HepG2 (cell line): ENCODE measurements around the gene TBCD. TPM values are rescaled to one million over a fixed set of nuclear protein-coding genes. Genes with fewer than 3 reads are reported as not detected.

Experiments
- ATF6 ChIP-seq: sonication (generic); formaldehyde crosslinking; conservative IDR thresholded peaks from 2 replicates; pipeline ENCODE4 v1.4.0; 2020; ENCODE audit warnings: missing genetic modification reagents
- BHLHE40 ChIP-seq: IDR thresholded peaks from 2 replicates; pipeline ENCODE4 v1.6.1; 2011; ENCODE audit warnings: low read length, improper control_type of control experiment
- EEA1 ChIP-seq: sonication (generic); formaldehyde crosslinking; IDR thresholded peaks from 2 replicates; pipeline ENCODE4 v1.5.1; 2020; ENCODE audit warnings: mild to moderate bottlenecking, missing genetic modification reagents, borderline replicate concordance
- ETV5 ChIP-seq: IDR thresholded peaks from 2 replicates; pipeline ENCODE4 v1.6.1; 2018; ENCODE audit warnings: missing biosample characterization, missing genetic modification reagents, inconsistent platforms, borderline replicate concordance
- ETV6 ChIP-seq: sonication (generic); formaldehyde crosslinking; conservative IDR thresholded peaks from 2 replicates; pipeline ENCODE4 v1.4.0; 2020; ENCODE audit warnings: missing genetic modification reagents
- EZH2 ChIP-seq: conservative IDR thresholded peaks from 2 replicates; pipeline ENCODE4 v1.6.1; 2012; ENCODE audit warnings: mild to moderate bottlenecking, low read depth, low read length, moderate library complexity
- GZF1 ChIP-seq: sonication (generic); formaldehyde crosslinking; IDR thresholded peaks from 2 replicates; pipeline ENCODE4 v1.5.1; 2020; ENCODE audit warnings: mild to moderate bottlenecking, missing genetic modification reagents
- ISX ChIP-seq: sonication (generic); formaldehyde crosslinking; conservative IDR thresholded peaks from 2 replicates; pipeline ENCODE4 v1.5.0; 2020; ENCODE audit warnings: missing genetic modification reagents
- NFRKB ChIP-seq: fragments of 450-650 bp; IDR thresholded peaks from 2 replicates; pipeline ENCODE4 v1.6.1; 2017
- RARA ChIP-seq: IDR thresholded peaks from 2 replicates; pipeline ENCODE4 v1.6.1; 2016; ENCODE audit warnings: missing genetic modification reagents, missing compliant biosample characterization
- SALL2 ChIP-seq: sonication (generic); formaldehyde crosslinking; IDR thresholded peaks from 2 replicates; pipeline ENCODE4 v1.8.1; 2023; ENCODE audit warnings: mild to moderate bottlenecking, missing genetic modification reagents, inconsistent platforms
- SSRP1 ChIP-seq: IDR thresholded peaks from 2 replicates; pipeline ENCODE4 v1.6.1; 2016; ENCODE audit warnings: control low read depth
- TEAD2 ChIP-seq: sonication (generic); formaldehyde crosslinking; IDR thresholded peaks from 2 replicates; pipeline ENCODE4 v1.9.0; 2021; ENCODE audit warnings: missing genetic modification reagents
- ZNF207 ChIP-seq: fragments of 450-650 bp; IDR thresholded peaks from 2 replicates; pipeline ENCODE4 v1.6.1; 2016; ENCODE audit warnings: antibody characterized with exemption, borderline replicate concordance
- ZNF333 ChIP-seq: sonication (generic); formaldehyde crosslinking; IDR thresholded peaks from 2 replicates; pipeline ENCODE4 v1.4.0; 2020; ENCODE audit warnings: mild to moderate bottlenecking, missing genetic modification reagents, borderline replicate concordance
- ZNF564 ChIP-seq: sonication (generic); formaldehyde crosslinking; IDR thresholded peaks from 2 replicates; pipeline ENCODE4 v1.8.1; 2023; ENCODE audit warnings: mild to moderate bottlenecking, missing genetic modification reagents
- ZNF777 ChIP-seq: sonication (generic); formaldehyde crosslinking; IDR thresholded peaks from 2 replicates; pipeline ENCODE4 v1.4.0; 2020; ENCODE audit warnings: missing genetic modification reagents
- ZNF839 ChIP-seq: sonication (generic); formaldehyde crosslinking; IDR thresholded peaks from 2 replicates; pipeline ENCODE4 v1.4.0; 2020; ENCODE audit warnings: missing genetic modification reagents, mild to moderate bottlenecking, borderline replicate concordance
- polyA plus RNA-seq, 8 experiments: library from polyadenylated mRNA; depleted of rRNA in 3 of 8; stranded (reverse) in 7 of 8; unstranded in 1 of 8; fragments of >200 nt; fragmentation: Illumina TruSeq in 4 of 8; extraction: Trizol in 4 of 8; gene quantifications; 2 replicates each; pipeline versions ENCODE4 v1.2.1 to v1.2.3, GENCODE V29; 2011 to 2016; ENCODE audit warnings: low read depth in 4 of 8, missing spikeins in 1 of 8, mixed read lengths in 1 of 8; ENCODE audit not compliant: insufficient read depth in 1 of 8
- total RNA-seq, 5 experiments: library from RNA; depleted of rRNA; stranded (reverse); fragments of >200 nt; fragmentation: Illumina TruSeq; extraction: Trizol; gene quantifications; 2 replicates each; pipeline ENCODE4 v1.2.3, GENCODE V29; 2016; ENCODE audit warnings: low read depth in 1 of 5
- TF ChIP-seq, protein P1 (sequence below): sonication (generic); formaldehyde crosslinking; IDR thresholded peaks from 2 replicates; pipeline ENCODE4 v1.4.0; 2020; ENCODE audit warnings: missing genetic modification reagents
- TF ChIP-seq, protein P2 (sequence below): sonication (generic); formaldehyde crosslinking; IDR thresholded peaks from 2 replicates; pipeline ENCODE4 v1.5.0; 2020; ENCODE audit warnings: missing genetic modification reagents
- TF ChIP-seq, protein P3 (sequence below): sonication (generic); formaldehyde crosslinking; IDR thresholded peaks from 2 replicates; pipeline ENCODE4 v1.5.1; 2020; ENCODE audit warnings: mild to moderate bottlenecking, missing genetic modification reagents, borderline replicate concordance
- TF ChIP-seq, protein P4 (sequence below): sonication (generic); formaldehyde crosslinking; IDR thresholded peaks from 2 replicates; pipeline ENCODE4 v1.9.0; 2022; ENCODE audit warnings: missing genetic modification reagents, mild to moderate bottlenecking, borderline replicate concordance

Gene TBCD
- total and polyA plus RNA-seq, 2 of the 13 experiments (the other 11 are each of a cell fraction or from before 2014, with no cell fraction given), result 33.9 to 54.8 TPM

DNA sequence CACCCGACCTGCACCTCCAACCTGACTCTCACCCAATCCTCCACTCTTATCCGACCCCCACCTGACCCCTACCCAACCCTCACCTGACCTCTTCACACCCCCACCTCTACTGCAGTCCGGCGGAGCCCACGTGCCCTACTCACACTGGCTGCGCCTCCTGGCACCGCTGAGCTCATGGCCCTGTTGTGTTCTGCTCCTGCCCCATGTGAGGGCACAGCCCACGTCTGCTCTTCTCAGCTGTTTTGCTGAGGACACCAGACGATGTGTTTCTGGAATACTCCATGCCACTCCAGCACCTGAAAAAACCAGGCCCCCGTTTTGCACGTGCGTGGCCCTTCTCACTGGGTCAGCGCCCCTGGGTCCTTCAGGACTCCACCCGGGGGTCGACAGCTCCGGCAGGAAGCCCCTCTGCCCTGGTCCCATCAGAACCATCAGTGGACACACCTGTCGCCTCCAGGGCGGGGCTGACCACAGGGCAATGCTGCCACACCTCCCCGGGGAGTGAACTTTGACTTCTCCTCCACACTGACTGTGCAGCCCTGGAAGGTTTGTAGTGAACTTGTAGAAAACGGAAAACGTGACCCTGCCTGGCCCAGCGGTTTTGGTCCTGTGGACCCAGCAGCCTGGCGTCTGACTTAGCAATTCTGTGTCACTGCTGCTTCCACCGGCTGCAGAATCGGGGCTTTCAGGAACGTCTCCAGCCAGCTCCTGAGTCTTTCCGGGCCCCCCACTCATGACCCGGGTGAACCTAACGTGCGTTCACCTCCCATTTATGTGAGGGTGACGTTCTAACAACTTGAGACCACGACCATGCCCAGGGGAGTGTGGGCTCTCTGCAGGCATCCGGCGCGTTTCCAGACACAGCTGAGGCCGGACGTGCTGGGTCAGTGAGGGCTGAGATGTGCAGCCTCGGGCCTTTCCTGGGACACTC, 47.7 kb upstream of the TBCD start (continued):
- no peak for TF ChIP-seq EEA1 (CRISPR knock-in tag)
- TF ChIP-seq ZNF333 (CRISPR knock-in tag), result no peak
- no peak for TF ChIP-seq ISX
- no peak for TF ChIP-seq ETV5 (CRISPR knock-in tag)
- TF ChIP-seq, protein P1, sequence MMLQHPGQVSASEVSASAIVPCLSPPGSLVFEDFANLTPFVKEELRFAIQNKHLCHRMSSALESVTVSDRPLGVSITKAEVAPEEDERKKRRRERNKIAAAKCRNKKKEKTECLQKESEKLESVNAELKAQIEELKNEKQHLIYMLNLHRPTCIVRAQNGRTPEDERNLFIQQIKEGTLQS (CRISPR knock-in tag), result no peak
- TF ChIP-seq, protein P2, sequence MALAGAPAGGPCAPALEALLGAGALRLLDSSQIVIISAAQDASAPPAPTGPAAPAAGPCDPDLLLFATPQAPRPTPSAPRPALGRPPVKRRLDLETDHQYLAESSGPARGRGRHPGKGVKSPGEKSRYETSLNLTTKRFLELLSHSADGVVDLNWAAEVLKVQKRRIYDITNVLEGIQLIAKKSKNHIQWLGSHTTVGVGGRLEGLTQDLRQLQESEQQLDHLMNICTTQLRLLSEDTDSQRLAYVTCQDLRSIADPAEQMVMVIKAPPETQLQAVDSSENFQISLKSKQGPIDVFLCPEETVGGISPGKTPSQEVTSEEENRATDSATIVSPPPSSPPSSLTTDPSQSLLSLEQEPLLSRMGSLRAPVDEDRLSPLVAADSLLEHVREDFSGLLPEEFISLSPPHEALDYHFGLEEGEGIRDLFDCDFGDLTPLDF (CRISPR knock-in tag), result no peak
- no peak; the same call in 1 of the 2 replicates for TF ChIP-seq SALL2 (CRISPR knock-in tag)
- peak; percentile 22; the same call in 1 of the 2 replicates for TF ChIP-seq ZNF564 (CRISPR knock-in tag)
- peak; percentile 41; the same call in 1 of the 2 replicates for TF ChIP-seq ZNF777
- peak; percentile 82 for TF ChIP-seq BHLHE40
- no peak for TF ChIP-seq SSRP1 (CRISPR knock-in tag)
- peak; percentile 69; the same call in 1 of the 2 replicates for TF ChIP-seq RARA (CRISPR knock-in tag)
- TF ChIP-seq, protein P3, sequence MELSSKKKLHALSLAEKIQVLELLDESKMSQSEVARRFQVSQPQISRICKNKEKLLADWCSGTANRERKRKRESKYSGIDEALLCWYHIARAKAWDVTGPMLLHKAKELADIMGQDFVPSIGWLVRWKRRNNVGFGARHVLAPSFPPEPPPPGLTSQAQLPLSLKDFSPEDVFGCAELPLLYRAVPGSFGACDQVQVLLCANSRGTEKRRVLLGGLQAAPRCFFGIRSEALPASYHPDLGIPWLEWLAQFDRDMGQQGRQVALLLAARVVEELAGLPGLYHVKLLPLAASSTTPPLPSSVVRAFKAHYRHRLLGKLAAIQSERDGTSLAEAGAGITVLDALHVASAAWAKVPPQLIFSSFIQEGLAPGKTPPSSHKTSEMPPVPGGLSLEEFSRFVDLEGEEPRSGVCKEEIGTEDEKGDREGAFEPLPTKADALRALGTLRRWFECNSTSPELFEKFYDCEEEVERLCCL (CRISPR knock-in tag), result no peak
- no peak for TF ChIP-seq NFRKB
- TF ChIP-seq, protein P4, sequence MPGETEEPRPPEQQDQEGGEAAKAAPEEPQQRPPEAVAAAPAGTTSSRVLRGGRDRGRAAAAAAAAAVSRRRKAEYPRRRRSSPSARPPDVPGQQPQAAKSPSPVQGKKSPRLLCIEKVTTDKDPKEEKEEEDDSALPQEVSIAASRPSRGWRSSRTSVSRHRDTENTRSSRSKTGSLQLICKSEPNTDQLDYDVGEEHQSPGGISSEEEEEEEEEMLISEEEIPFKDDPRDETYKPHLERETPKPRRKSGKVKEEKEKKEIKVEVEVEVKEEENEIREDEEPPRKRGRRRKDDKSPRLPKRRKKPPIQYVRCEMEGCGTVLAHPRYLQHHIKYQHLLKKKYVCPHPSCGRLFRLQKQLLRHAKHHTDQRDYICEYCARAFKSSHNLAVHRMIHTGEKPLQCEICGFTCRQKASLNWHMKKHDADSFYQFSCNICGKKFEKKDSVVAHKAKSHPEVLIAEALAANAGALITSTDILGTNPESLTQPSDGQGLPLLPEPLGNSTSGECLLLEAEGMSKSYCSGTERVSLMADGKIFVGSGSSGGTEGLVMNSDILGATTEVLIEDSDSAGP (CRISPR knock-in tag), result peak; percentile 61; the same call in 1 of the 2 replicates
- TF ChIP-seq ATF6, result no peak
- TF ChIP-seq TEAD2 (CRISPR knock-in tag), result no peak
- no peak for TF ChIP-seq EZH2
- TF ChIP-seq GZF1, result no peak
- TF ChIP-seq ZNF839, result 0 out of 2 replicates have a peak, but pooled peaks have one; percentile 15
- TF ChIP-seq ETV6 (CRISPR knock-in tag), result no peak
- TF ChIP-seq ZNF207, result no peak
